HG03108 (cell line): ENCODE data around the gene DIPK2A.

ENCODE experiments used
- ATAC-seq: cut with Tn5 transposase; IDR thresholded peaks from one replicate; pipeline ENCODE4 v1.9.1; 2021; ENCODE audit warnings: moderate library complexity; ENCODE audit not compliant: unreplicated experiment

Gene DIPK2A

GRCh38 chr3:143974271-143975238, 2.9 kb downstream of the DIPK2A start:
- ATAC-seq = no peak

GRCh38 chr3:143975554-143976152, 4.0 kb downstream of the DIPK2A start:
- ATAC-seq = no peak

- peak; percentile 23 for ATAC-seq
Observed at GRCh38 chr3:143977341-143978262, 6.0 kb downstream of the DIPK2A start.

GRCh38 chr3:143978263-143978631, 6.6 kb downstream of the DIPK2A start:
- ATAC-seq = no peak

- ATAC-seq = no peak
Observed at GRCh38 chr3:143979041-143979440, 7.4 kb downstream of the DIPK2A start.

- no peak for ATAC-seq
Observed at GRCh38 chr3:143979813-143980212, 8.2 kb downstream of the DIPK2A start.

- ATAC-seq = no peak
Observed at GRCh38 chr3:143988306-143988705, 16.7 kb downstream of the DIPK2A start.

GRCh38 chr3:143989461-143989860, 17.8 kb downstream of the DIPK2A start:
- no peak for ATAC-seq

GRCh38 chr3:143991713-143992112, 20.1 kb downstream of the DIPK2A start:
- no peak for ATAC-seq

GRCh38 chr3:143998266-143998665, 26.6 kb downstream of the DIPK2A start:
- ATAC-seq = no peak

- ATAC-seq = no peak
Observed at GRCh38 chr3:144003051-144003450, 31.4 kb downstream of the DIPK2A start.

- no peak for ATAC-seq
Observed at GRCh38 chr3:144010371-144010770, 38.7 kb downstream of the DIPK2A start.

GRCh38 chr3:144011251-144011799, 39.7 kb downstream of the DIPK2A start:
- ATAC-seq = no peak

GRCh38 chr3:144015133-144015532, 43.5 kb downstream of the DIPK2A start:
- ATAC-seq = no peak

GRCh38 chr3:144018776-144019175, 47.2 kb downstream of the DIPK2A start:
- ATAC-seq = no peak
